ENCODE results near the gene RFX7.
"Not testable (repeated sequence)": the region's sequence is repeated elsewhere in the genome, so short reads cannot be mapped to it uniquely, and the experiment has no call there.

The RFX7 gene

DNA sequence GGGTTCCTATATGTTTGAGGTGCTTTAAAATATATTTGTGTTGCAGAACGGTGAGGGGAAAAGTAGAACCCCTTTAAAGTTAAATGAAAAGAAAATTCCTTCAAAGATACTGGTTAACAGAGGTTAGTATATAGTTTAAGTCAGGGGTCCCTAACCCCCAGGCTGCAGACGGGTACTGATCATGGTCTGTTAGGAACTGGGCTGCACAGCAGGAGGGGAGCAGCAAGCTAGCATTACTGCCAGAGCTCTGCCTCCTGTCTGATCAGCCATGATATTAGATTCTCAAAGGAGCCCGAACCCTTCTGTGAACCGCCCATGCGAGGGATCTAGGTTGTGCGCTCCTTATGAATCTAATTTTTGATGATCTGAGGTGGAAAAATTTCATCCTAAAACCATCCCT is 37.5 kb upstream of the RFX7 start:
- Histone ChIP-seq H3K23ac (ENCODE audit: low read depth, low read length, poor library complexity) (no peak overlapping the region), H3K36me3 (replicated peaks in 1 of 2; ENCODE audit: control insufficient read depth in 2 of 2, insufficient read depth in 2 of 2, low read length in 2 of 2) (no peaks in the 10 kb centered on the region), H3K18ac (ENCODE audit: low read length) (no peak overlapping the region), H3K4ac (ENCODE audit: low read length) (no peak overlapping the region), H2BK5ac (ENCODE audit: low read length) (no peak overlapping the region), H2BK12ac (ENCODE audit: low read length) (no peak overlapping the region), H2BK120ac (ENCODE audit: low read depth, low read length) (no peak overlapping the region), H3K4me3 (ENCODE audit: low read length in 2 of 2) (no peak overlapping the region), H3K27me3 (ENCODE audit: control insufficient read depth in 3 of 3, insufficient read depth in 3 of 3, low read depth in 1 of 3, low read length in 3 of 3) (no peaks in the 10 kb centered on the region), H4K91ac (ENCODE audit: low read depth, low read length, poor library complexity) (no peak overlapping the region), H3K9me3 (replicated peaks in 1 of 2; ENCODE audit: control insufficient read depth in 2 of 2, insufficient read depth in 1 of 2, low read depth in 1 of 2, low read length in 2 of 2) (no peaks in the 10 kb centered on the region), H4K8ac (ENCODE audit: low read depth, low read length) (no peak overlapping the region), H3K27ac (replicated peaks; ENCODE audit: low read length) (no peak overlapping the region), H2AK5ac (ENCODE audit: low read depth, low read length) (no peak overlapping the region), H3K4me2 (ENCODE audit: insufficient read depth, low read length, poor library complexity, severe bottlenecking) (no peak overlapping the region), H2AFZ (ENCODE audit: low read length) (no peak overlapping the region), H3K79me1 (ENCODE audit: low read depth, low read length) (no peaks in the 10 kb centered on the region), H2BK15ac (ENCODE audit: low read length) (no peak overlapping the region), H3K9ac (ENCODE audit: low read depth, low read length, poor library complexity) (no peak overlapping the region), H3K14ac (ENCODE audit: low read length) (no peak overlapping the region), H3K4me1 (ENCODE audit: control insufficient read depth in 2 of 2, insufficient read depth in 1 of 2, low read depth in 1 of 2, low read length in 2 of 2) (no peaks in the 10 kb centered on the region)
- no peak for DNase-seq (ENCODE audit: low spot score)
- no CpG with 5 or more reads among the region's 6 CpGs for WGBS, 2 donors (ENCODE audit: extremely low coverage in 2 of 2, insufficient read length in 2 of 2, insufficient replicate concordance in 1 of 2)

DNA sequence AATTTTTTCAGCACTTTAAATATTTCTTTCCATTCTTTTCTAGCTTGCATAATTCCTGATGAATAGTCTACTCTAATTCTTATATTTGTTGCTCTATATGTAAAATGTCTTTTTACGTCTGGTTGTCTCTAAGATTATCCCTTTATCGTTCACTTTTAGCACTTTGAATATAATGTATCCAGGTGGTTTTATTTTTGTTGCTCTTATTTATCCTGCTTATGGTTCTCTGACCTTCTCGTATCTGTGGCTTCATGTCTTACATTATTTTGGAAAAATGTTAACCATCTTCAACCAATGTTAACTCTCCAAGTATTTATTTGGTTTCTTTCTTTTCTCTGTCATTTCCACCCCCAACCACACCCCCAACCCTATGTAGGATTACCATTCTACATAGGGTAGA is 30.0 kb upstream of the RFX7 start:
- H3K18ac ChIP-seq (ENCODE audit: low read length) = no peak overlapping the region
- H3K14ac ChIP-seq (ENCODE audit: low read length) = no peak overlapping the region
- H4K8ac ChIP-seq (ENCODE audit: low read depth, low read length) = no peak overlapping the region
- no peaks in the 10 kb centered on the region for H3K27me3 ChIP-seq (ENCODE audit: control insufficient read depth in 3 of 3, insufficient read depth in 3 of 3, low read depth in 1 of 3, low read length in 3 of 3)
- H2BK5ac ChIP-seq (ENCODE audit: low read length) = no peak overlapping the region
- no peak overlapping the region for H3K27ac ChIP-seq (replicated peaks; ENCODE audit: low read length)
- no peak overlapping the region for H2AK5ac ChIP-seq (ENCODE audit: low read depth, low read length)
- H3K4me2 ChIP-seq (ENCODE audit: insufficient read depth, low read length, poor library complexity, severe bottlenecking) = no peak overlapping the region
- no peak overlapping the region for H3K9ac ChIP-seq (ENCODE audit: low read depth, low read length, poor library complexity)
- no peak overlapping the region for H2BK12ac ChIP-seq (ENCODE audit: low read length)
- H4K91ac ChIP-seq (ENCODE audit: low read depth, low read length, poor library complexity) = no peak overlapping the region
- H2BK15ac ChIP-seq (ENCODE audit: low read length) = no peak overlapping the region
- H3K36me3 ChIP-seq (replicated peaks in 1 of 2; ENCODE audit: control insufficient read depth in 2 of 2, insufficient read depth in 2 of 2, low read length in 2 of 2) = no peaks in the 10 kb centered on the region
- H2BK120ac ChIP-seq (ENCODE audit: low read depth, low read length) = no peak overlapping the region
- H3K9me3 ChIP-seq (replicated peaks in 1 of 2; ENCODE audit: control insufficient read depth in 2 of 2, insufficient read depth in 1 of 2, low read depth in 1 of 2, low read length in 2 of 2) = no peaks in the 10 kb centered on the region
- H3K4ac ChIP-seq (ENCODE audit: low read length) = no peak overlapping the region
- H3K79me1 ChIP-seq (ENCODE audit: low read depth, low read length) = no peaks in the 10 kb centered on the region
- no peaks in the 10 kb centered on the region for H3K4me1 ChIP-seq (ENCODE audit: control insufficient read depth in 2 of 2, insufficient read depth in 1 of 2, low read depth in 1 of 2, low read length in 2 of 2)
- WGBS, 2 donors (ENCODE audit: extremely low coverage in 2 of 2, insufficient read length in 2 of 2, insufficient replicate concordance in 1 of 2) = no CpG with 5 or more reads among the region's 3 CpGs
- no peak overlapping the region for H2AFZ ChIP-seq (ENCODE audit: low read length)
- DNase-seq (ENCODE audit: low spot score) = no peak
- H3K23ac ChIP-seq (ENCODE audit: low read depth, low read length, poor library complexity) = no peak overlapping the region
- H3K4me3 ChIP-seq (ENCODE audit: low read length in 2 of 2) = no peak overlapping the region

DNA sequence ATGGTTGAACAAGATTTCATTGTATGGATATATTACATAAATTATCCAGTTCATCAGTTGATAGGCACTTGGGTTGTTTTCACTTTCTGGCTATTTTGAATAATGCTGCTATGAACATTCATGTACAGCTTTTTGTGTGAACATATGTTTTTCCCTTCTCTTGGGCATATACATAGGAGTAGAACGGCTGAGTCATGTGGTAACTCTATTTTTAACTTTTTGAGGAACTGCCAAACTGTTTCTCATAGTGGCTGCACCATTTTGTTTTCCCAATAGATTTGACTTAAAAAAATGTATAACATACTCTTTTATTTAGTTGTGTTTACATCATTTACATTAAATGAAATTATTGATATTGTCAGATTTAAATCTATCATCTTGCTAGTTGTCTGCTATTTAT is 28.8 kb upstream of the RFX7 start:
- Histone ChIP-seq H4K91ac (ENCODE audit: low read depth, low read length, poor library complexity) (no peak overlapping the region), H3K9ac (ENCODE audit: low read depth, low read length, poor library complexity) (no peak overlapping the region), H3K14ac (ENCODE audit: low read length) (no peak overlapping the region), H2BK5ac (ENCODE audit: low read length) (no peak overlapping the region), H3K18ac (ENCODE audit: low read length) (no peak overlapping the region), H2AFZ (ENCODE audit: low read length) (no peak overlapping the region), H3K9me3 (replicated peaks in 1 of 2; ENCODE audit: control insufficient read depth in 2 of 2, insufficient read depth in 1 of 2, low read depth in 1 of 2, low read length in 2 of 2) (no peaks in the 10 kb centered on the region), H3K27me3 (ENCODE audit: control insufficient read depth in 3 of 3, insufficient read depth in 3 of 3, low read depth in 1 of 3, low read length in 3 of 3) (no peaks in the 10 kb centered on the region), H3K36me3 (replicated peaks in 1 of 2; ENCODE audit: control insufficient read depth in 2 of 2, insufficient read depth in 2 of 2, low read length in 2 of 2) (no peaks in the 10 kb centered on the region), H2BK12ac (ENCODE audit: low read length) (no peak overlapping the region), H3K4me2 (ENCODE audit: insufficient read depth, low read length, poor library complexity, severe bottlenecking) (no peak overlapping the region), H3K4ac (ENCODE audit: low read length) (no peak overlapping the region), H2AK5ac (ENCODE audit: low read depth, low read length) (no peak overlapping the region), H3K4me1 (ENCODE audit: control insufficient read depth in 2 of 2, insufficient read depth in 1 of 2, low read depth in 1 of 2, low read length in 2 of 2) (no peaks in the 10 kb centered on the region), H3K4me3 (ENCODE audit: low read length in 2 of 2) (no peak overlapping the region), H2BK15ac (ENCODE audit: low read length) (no peak overlapping the region), H3K23ac (ENCODE audit: low read depth, low read length, poor library complexity) (no peak overlapping the region), H4K8ac (ENCODE audit: low read depth, low read length) (no peak overlapping the region), H3K79me1 (ENCODE audit: low read depth, low read length) (no peaks in the 10 kb centered on the region), H3K27ac (replicated peaks; ENCODE audit: low read length) (no peak overlapping the region), H2BK120ac (ENCODE audit: low read depth, low read length) (no peak overlapping the region)
- DNase-seq (ENCODE audit: low spot score) = no peak
- no CpG with 5 or more reads among the region's 1 CpG for WGBS, 2 donors (ENCODE audit: extremely low coverage in 2 of 2, insufficient read length in 2 of 2, insufficient replicate concordance in 1 of 2)

- not testable (repeated sequence) for H3K79me1 ChIP-seq (ENCODE audit: low read depth, low read length); H3K4me2 ChIP-seq (ENCODE audit: insufficient read depth, low read length, poor library complexity, severe bottlenecking); H2BK5ac ChIP-seq (ENCODE audit: low read length); H3K9me3 ChIP-seq (replicated peaks in 1 of 2; ENCODE audit: control insufficient read depth in 2 of 2, insufficient read depth in 1 of 2, low read depth in 1 of 2, low read length in 2 of 2); H3K23ac ChIP-seq (ENCODE audit: low read depth, low read length, poor library complexity); H3K18ac ChIP-seq (ENCODE audit: low read length); H4K91ac ChIP-seq (ENCODE audit: low read depth, low read length, poor library complexity); H3K4ac ChIP-seq (ENCODE audit: low read length); H3K27ac ChIP-seq (replicated peaks; ENCODE audit: low read length); H2AFZ ChIP-seq (ENCODE audit: low read length); H3K27me3 ChIP-seq (ENCODE audit: control insufficient read depth in 3 of 3, insufficient read depth in 3 of 3, low read depth in 1 of 3, low read length in 3 of 3); H2BK15ac ChIP-seq (ENCODE audit: low read length); H3K9ac ChIP-seq (ENCODE audit: low read depth, low read length, poor library complexity); H4K8ac ChIP-seq (ENCODE audit: low read depth, low read length); H3K4me1 ChIP-seq (ENCODE audit: control insufficient read depth in 2 of 2, insufficient read depth in 1 of 2, low read depth in 1 of 2, low read length in 2 of 2); H2AK5ac ChIP-seq (ENCODE audit: low read depth, low read length); H3K36me3 ChIP-seq (replicated peaks in 1 of 2; ENCODE audit: control insufficient read depth in 2 of 2, insufficient read depth in 2 of 2, low read length in 2 of 2); H3K4me3 ChIP-seq (ENCODE audit: low read length in 2 of 2); DNase-seq (ENCODE audit: low spot score); H3K14ac ChIP-seq (ENCODE audit: low read length); H2BK12ac ChIP-seq (ENCODE audit: low read length); H2BK120ac ChIP-seq (ENCODE audit: low read depth, low read length)
- no CpG with 5 or more reads among the region's 5 CpGs for WGBS, 2 donors (ENCODE audit: extremely low coverage in 2 of 2, insufficient read length in 2 of 2, insufficient replicate concordance in 1 of 2)
These were observed 22.8 kb upstream of the RFX7 start for GRCh38 chr15:56266465-56266864.
